ENCODE results near the gene FADS6.

FADS6 gene

GRCh38 chr17:74892974-74893911, at the start of gene FADS6:
Gene FADS6 (minus strand): TSS chr17:74893633. CDS start chr17:74893595, 38 bp downstream.
- no peak for DNase-seq

DNA sequence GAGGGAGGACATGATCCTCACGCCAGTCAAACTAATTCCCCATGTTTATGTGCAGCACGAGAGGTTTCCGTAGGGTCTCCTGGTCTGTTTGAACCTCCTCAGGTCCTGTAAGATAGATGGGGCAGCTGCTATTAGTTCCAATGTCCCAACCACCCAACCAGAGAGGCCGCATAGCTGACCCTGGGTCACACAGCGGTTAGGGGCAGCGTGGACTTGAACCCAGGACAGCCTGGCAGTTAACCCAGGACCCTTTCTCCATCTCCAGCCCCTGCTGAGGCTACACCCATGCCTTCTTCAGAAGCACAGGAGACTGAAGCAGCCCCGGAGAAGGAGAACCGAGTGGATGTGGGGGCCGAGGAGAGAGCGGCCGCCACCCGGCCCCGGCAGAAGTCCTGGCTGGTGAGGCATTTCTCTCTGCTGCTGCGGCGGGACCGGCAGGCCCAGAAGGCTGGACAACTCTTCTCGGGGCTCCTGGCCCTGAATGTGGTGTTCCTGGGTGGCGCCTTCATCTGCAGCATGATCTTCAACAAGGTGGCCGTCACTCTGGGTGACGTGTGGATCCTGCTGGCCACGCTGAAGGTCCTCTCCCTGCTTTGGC, 47.8 kb upstream of the FADS6 start:
- DNase-seq, result no peak

DNA sequence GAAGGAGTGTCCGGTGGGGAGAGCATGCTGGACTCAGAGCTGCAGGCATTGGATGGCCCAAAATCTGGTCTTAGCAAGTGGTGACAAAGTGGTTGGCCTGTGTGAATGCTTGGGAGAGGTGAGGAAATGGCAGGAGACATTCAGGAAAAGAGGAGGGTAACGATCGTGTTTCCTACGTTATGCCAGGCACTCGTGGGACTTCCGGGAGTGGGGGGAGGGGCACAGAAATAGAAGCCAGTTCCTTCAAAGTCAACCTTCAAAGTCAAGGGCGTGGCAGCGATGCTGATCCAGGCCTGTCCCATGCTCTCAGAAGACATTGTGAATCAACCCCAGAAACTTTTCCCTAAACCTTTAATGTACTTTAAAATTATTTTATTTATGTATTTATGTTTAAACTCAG, 46.1 kb upstream of the FADS6 start:
- DNase-seq, result no peak

DNA sequence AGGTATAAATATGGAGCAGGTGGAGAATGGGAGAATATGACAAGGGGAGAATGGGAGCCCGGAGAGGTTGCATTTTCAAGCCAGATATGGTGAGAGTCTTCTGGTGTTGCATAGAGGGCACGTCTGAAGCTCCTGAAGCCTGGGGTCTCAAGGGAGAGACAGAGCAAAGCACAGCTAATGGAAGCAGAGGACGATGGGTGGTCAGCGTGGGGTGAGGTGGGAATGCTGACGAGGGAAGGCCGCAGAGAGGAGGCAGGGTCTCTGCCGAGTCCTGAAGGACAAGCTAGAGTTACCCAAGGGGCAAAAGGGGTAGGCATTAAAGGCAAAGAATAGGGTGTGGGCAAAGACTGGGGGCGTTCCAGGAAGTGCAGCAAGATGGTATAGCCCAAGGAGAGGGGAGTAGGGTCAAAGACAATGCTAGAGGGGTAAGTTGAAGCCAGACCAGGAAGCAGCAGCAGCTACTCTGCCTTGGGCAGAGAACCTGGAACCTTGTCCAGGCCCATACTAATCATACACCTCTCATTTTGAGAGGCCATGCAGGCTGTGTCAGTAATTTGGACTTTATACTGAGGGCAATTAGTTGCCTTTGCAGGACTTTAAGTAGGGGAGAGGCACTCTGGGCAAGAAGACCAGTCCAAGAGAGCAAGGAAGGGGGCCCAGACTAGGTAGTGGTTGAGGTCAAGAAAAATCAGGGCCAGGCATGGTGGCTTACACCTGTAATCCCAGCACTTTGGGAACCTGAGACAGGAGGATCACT, 44.9 kb upstream of the FADS6 start:
- DNase-seq, result no peak

GRCh38 chr17:74937064-74938051, 43.9 kb upstream of the FADS6 start:
- no peak for DNase-seq

DNA sequence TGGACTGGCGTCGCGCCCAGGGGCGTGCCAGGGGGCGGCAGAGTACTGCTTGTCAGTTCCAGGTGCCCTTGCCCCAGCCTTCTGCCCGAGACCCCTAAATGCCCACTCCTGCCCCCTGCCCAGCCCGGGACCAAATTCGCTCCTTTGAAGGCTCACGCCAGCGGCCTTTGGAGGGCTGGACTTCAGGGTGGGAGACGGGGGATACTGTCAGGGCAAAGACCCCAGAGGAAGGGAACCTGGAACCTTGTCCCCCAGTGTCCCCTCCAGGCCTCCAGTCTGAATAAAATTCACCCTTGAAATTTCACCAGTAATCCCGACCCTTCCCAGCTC, 43.0 kb upstream of the FADS6 start:
- DNase-seq, result no peak

DNA sequence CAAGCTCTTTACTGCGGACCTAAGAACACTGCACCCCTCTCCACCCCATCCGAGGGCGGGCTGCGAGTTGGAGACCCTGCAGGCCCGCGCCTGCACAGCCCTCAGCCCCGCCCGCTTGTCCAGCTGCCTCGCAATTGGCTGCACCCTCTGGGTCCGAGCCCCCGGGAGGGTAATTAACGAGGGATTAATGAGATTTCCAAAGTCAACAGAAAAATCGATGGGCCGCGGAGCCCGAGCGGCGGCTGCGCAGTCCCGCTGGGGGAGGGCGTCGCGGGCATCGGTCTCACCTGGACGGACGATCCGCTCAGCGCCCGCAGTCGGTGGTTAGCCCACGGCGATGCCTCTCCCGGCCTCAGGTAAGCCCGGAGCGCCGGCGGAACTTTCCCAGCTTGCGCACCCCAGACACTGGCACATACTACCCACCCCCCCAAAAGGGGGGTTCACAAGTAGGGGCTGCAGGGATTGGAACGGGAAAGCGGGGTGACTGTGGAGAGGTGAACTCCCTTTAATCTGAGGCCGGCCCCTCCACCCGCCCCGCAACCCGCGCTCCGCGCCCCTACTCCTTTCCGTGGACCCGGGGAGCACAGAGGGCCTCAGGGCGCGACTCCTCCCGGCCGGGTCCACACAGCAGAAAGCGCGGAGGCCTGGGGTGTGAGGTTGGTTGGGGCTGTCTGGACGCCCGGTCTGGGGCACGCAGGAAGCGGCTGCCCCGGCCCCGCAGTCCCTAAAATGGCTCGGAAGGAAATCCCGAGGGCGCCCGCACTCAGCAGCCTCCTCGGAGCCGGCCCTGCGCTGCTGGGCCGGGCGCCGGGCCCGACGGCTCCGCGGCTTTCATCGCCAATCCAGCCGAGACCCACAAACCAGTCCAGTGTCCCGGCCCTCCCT, 42.4 kb upstream of the FADS6 start, which contains the start of gene OTOP3:
Gene OTOP3 (plus strand): TSS at position 314 of the 885 bp plus-strand sequence. CDS start 24 bp downstream, at position 338.
- no peak for DNase-seq

DNA sequence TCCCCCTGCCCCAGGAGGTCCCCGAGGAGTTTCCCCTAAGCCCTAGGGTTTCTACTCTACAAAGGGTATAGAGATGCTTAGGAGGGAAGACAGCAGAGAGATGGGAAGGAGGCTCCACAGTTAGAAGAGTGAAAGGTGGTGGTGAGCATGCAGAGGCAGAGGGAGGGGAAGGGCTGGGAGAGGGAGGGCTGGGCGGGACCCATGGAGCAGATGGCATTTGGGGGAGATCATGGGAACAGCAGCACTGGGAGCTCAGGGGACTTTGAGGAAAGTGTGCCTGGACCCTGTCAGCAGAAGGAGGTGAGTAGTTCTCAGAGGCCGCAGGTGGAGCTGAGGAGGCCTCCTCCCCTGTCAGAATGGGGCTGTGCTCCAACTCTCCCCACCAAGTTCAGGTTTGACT, 41.6 kb upstream of the FADS6 start:
- no peak for DNase-seq

DNA sequence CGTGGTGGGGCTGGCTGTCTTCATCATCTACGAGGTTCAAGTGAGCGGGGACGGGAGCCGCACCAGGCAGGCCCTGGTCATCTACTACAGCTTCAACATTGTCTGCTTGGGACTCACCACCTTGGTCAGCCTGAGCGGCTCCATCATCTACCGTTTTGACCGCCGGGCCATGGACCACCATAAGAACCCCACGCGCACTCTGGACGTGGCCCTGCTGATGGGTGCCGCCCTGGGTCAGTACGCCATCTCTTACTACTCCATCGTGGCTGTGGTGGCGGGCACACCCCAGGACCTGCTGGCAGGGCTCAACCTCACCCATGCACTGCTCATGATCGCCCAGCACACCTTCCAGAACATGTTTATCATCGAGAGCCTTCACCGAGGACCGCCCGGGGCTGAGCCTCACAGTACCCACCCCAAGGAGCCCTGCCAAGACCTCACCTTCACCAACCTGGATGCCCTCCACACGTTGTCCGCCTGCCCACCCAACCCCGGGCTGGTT, 37.2 kb upstream of the FADS6 start:
- DNase-seq, result no peak

- DNase-seq, result no peak
Observed at GRCh38 chr17:74928786-74929185, 35.4 kb upstream of the FADS6 start.

DNA sequence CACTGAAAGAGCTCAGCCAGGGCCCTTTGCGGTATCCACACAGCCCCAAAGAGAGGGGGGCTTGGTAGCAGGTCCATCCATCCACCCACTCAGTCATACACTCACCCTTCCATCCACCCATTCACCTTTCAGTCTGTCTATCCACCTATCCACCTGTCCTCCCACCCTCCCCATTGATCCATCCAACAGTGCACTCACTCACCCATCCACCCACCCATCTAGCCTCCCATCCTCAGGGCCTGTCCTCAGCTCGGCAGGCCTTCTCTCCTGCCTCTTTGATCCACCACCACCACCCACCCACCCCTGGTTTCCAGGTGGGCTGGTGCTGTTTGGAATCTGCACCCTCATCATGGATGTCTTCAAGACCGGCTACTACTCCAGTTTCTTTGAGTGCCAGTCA, 31.8 kb upstream of the FADS6 start:
- DNase-seq, result no peak

GRCh38 chr17:74924250-74924948, 31.0 kb upstream of the FADS6 start, which contains the start of gene OTOP2:
Gene OTOP2 (plus strand): TSS chr17:74924273. CDS start chr17:74924633, 360 bp downstream.
- no peak for DNase-seq

GRCh38 chr17:74923538-74924249, 30.3 kb upstream of the FADS6 start:
- DNase-seq, result peak; percentile 33

- no peak for DNase-seq
Observed at GRCh38 chr17:74922694-74923537, 29.5 kb upstream of the FADS6 start, which contains the start of gene USH1G. Gene USH1G (minus strand): TSS chr17:74923255. CDS start chr17:74923073, 182 bp downstream.

DNA sequence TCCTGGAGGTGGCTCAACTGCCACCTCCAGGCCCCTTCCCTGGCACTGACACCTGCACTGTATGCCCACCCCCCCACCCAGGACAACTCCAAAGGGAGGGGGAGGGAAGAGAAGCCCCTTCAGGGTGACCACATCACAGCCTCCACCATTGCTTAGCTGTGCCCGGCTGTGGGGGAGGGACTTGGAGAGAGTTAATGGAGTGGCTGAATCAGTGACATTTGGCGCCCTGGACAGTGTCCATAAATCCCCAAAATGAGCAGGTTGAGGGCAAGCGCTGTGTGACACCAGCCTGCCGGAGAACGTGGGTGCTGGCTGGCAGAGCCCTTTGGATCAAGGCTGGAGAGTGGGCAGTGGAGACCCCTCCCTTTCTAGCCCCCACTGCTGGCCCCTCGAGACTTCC, 28.7 kb upstream of the FADS6 start:
- no peak for DNase-seq

DNA sequence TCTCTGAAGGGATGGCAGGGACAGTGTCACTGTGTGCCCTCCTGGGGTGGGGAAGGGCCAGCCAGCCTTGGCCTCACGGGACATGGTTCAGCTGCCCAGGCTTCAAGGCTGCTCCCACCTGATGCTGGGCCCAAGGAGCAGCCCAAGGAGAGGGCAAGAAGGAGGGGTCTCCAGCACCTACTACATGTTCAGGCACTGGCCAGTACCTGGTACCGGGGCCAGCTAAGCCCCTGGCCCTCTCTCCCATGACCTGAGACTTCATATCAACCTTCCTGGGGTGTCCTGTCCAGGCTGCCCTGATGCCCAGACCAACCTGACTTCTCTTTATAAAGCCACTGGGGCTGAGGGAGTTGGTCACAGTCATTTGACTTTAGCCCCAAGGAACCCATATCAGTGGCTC, 28.3 kb upstream of the FADS6 start:
- no peak for DNase-seq

DNA sequence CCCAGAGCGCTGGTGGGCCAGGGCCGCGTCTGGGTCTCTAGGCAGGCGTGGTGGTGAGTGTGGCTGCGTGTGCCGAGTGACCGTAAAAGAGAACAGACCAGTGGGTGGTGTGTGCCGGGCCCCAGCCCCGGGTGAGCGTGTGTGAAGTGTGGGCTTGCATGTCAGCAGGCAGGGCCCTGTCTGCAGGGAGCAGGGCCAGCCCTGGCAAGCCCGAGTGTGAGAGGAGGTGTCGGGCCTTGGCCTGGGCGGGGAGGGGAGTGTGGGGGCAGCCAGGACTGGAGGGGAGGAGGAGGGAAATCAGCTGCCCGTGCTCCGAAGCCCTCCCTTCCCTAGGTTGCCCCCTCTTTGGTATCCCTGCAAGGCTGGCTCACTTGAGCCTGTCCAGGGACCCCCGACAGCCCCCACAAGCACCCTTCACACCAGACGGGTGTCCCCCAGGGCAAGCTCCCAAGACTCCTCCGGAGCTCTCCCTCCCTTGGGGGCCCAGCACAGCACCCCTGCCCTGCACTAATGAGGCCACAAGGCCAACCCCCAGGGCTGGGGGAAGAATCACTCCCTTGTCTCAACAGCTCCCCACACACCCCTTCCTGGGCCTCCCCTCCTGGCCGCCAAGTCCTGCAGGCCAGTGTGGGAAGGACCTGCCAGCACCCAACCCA, 27.7 kb upstream of the FADS6 start:
- no peak for DNase-seq

DNA sequence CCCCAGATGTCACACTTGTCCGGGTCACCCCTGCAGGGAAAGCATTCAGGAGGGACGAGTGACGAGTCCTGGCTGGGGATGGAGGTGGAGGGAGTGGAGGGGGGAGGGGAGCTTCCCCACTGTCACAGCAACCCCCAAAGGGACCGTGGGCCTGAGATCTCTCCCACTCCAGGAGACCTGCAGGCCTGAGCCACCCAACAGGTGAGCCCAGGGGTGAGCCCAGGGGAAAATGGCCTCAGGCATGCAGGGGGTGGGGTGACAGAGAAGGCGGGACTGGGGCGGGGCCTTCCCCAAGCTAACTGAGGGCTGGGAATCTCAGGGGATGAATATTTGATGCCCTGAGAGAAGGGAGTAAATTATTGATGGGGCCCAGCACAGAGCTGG, 27.2 kb upstream of the FADS6 start:
- DNase-seq, result no peak
